OCI-LY3 (cell line): Measurements from ENCODE around the gene BTBD17.
A peak's percentile ranks its signal among the peaks of the same experiment; 100 is the strongest.

Experiments used
- EZH2phosphoT487 ChIP-seq: fragments of 200-600 bp; shearing (Covaris generic); IDR thresholded peaks from 2 replicates; pipeline ENCODE4 v1.6.1; 2018; ENCODE audit warnings: antibody characterized with exemption, mixed run types, low read depth
- TF ChIP-seq, protein P1 (sequence below): fragments of 200-600, 300-600 bp; sonication (generic); IDR thresholded peaks from 2 replicates; pipeline ENCODE4 v1.5.1; 2014; ENCODE audit warnings: antibody characterized with exemption, low read length, low read depth

DNA sequence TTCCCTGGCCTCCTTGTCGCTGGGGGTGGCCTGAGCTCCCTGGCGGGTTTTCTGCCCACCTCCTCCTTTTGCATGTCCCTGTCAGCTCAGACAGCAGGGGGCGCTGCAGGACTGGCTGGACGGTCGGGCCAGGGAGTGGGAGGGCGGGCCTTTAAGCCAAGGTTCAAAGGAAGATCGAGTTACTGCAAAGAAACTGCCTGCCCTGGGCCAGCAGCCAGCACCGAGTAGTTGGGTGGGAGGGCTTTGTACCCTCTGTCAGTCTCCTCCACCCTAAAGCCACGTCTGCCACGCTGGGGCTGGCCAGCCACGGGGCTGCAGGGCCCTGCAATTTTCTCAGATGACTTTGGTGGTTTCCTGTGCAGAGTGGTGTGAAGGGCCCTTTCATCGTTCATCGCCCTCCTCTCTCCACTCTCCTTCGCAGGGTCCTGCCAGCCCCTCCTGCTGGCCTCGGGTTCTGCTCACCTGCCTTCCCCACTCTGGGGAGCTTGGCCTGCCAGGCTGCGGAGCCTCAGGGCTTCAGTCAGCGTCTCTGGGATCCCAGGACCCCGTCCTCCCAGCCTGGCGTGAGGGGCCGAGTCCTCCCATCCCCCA is 17.9 kb upstream of the BTBD17 start:
- TF ChIP-seq, protein P1, sequence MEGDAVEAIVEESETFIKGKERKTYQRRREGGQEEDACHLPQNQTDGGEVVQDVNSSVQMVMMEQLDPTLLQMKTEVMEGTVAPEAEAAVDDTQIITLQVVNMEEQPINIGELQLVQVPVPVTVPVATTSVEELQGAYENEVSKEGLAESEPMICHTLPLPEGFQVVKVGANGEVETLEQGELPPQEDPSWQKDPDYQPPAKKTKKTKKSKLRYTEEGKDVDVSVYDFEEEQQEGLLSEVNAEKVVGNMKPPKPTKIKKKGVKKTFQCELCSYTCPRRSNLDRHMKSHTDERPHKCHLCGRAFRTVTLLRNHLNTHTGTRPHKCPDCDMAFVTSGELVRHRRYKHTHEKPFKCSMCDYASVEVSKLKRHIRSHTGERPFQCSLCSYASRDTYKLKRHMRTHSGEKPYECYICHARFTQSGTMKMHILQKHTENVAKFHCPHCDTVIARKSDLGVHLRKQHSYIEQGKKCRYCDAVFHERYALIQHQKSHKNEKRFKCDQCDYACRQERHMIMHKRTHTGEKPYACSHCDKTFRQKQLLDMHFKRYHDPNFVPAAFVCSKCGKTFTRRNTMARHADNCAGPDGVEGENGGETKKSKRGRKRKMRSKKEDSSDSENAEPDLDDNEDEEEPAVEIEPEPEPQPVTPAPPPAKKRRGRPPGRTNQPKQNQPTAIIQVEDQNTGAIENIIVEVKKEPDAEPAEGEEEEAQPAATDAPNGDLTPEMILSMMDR: peak; percentile 82
- TF ChIP-seq EZH2phosphoT487: no peak
